Measurements from ENCODE around the gene GLP2R.

DNA sequence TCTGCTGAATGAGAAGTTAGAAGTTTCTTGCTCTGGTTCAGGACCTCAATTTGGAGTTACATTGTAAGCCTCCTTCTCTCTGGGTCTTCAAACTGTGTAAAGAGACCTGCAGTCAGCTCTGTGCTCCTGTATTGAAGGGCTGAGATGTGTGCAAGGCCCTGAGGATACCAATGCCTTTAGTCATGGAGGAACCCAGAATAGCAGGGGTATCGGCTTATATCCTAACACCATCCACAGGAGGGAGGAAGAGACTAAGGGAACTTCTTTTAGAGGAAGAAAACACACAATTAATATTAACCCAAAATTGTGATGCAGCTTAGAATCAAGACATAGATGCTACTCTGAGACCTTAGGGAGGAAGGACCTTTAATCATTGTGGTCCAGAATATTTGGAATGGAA, 36.5 kb downstream of the GLP2R start:
- TF ChIP-seq, protein P1, sequence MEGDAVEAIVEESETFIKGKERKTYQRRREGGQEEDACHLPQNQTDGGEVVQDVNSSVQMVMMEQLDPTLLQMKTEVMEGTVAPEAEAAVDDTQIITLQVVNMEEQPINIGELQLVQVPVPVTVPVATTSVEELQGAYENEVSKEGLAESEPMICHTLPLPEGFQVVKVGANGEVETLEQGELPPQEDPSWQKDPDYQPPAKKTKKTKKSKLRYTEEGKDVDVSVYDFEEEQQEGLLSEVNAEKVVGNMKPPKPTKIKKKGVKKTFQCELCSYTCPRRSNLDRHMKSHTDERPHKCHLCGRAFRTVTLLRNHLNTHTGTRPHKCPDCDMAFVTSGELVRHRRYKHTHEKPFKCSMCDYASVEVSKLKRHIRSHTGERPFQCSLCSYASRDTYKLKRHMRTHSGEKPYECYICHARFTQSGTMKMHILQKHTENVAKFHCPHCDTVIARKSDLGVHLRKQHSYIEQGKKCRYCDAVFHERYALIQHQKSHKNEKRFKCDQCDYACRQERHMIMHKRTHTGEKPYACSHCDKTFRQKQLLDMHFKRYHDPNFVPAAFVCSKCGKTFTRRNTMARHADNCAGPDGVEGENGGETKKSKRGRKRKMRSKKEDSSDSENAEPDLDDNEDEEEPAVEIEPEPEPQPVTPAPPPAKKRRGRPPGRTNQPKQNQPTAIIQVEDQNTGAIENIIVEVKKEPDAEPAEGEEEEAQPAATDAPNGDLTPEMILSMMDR (IDR thresholded peaks at IDR 0.05) = no peak
- TF ChIP-seq POLR2AphosphoS5 (IDR thresholded peaks at IDR 0.05) = no peak
- no peak for TF ChIP-seq POLR2A (IDR thresholded peaks at IDR 0.05)
